CD8-positive, alpha-beta memory T cell (primary cell): Measurements from ENCODE around the gene FSTL3. TPM values are rescaled to one million over a fixed set of nuclear protein-coding genes. Genes with fewer than 3 reads are reported as not detected.

Experiments
- CTCF ChIA-PET: fragments of 350-600 bp; sonication (Branson Sonifier 250); formaldehyde crosslinking; loops from one replicate; lab custom pipeline; 2021; ENCODE audit warnings: antibody characterized with exemption; lab: Charles Lee
- POLR2A ChIA-PET: fragments of 350-600 bp; sonication (Branson Sonifier 250); formaldehyde crosslinking; loops from one replicate; lab custom pipeline; 2021; ENCODE audit warnings: antibody characterized with exemption; lab: Charles Lee
- DNase-seq, 5 donors: peaks; one replicate each; pipeline versions ENCODE4 v3.0.0 to v3.0.0-alpha.2; 2020 to 2022; ENCODE audit warnings: mixed read lengths in 1 of 5
- H3K27ac ChIP-seq: one replicate; pipeline ENCODE4 v1.7.0; 2013; ENCODE audit warnings: low read depth, mild to moderate bottlenecking, low read length, moderate library complexity
- H3K27me3 ChIP-seq: 2 replicates; pipeline ENCODE4 v1.7.0; 2013; ENCODE audit warnings: low read length, mild to moderate bottlenecking; ENCODE audit not compliant: insufficient read depth, poor library complexity, severe bottlenecking
- H3K36me3 ChIP-seq: 2 replicates; pipeline ENCODE4 v1.7.0; 2013; ENCODE audit warnings: mild to moderate bottlenecking, low read length, moderate library complexity; ENCODE audit not compliant: insufficient read depth
- H3K4me1 ChIP-seq: 2 replicates; pipeline ENCODE4 v1.7.0; 2013; ENCODE audit warnings: mild to moderate bottlenecking, low read length, moderate library complexity; ENCODE audit not compliant: insufficient read depth
- H3K4me3 ChIP-seq: 2 replicates; pipeline ENCODE4 v1.7.0; 2013; ENCODE audit warnings: mild to moderate bottlenecking, low read length
- H3K9me3 ChIP-seq: 2 replicates; pipeline ENCODE4 v1.7.0; 2013; ENCODE audit warnings: mild to moderate bottlenecking, low read length
- H3K27ac Mint-ChIP-seq, 8 donors: one replicate each; pipeline ENCODE4 v1.8.0; 2020 to 2021; ENCODE audit warnings: mixed read lengths in 8 of 8, mild to moderate bottlenecking in 6 of 8, inconsistent platforms in 3 of 8, moderate library complexity in 3 of 8
- H3K27me3 Mint-ChIP-seq, 2 donors: one replicate each; pipeline ENCODE4 v1.8.0; 2020 to 2021; ENCODE audit warnings: mixed read lengths in 2 of 2, mild to moderate bottlenecking in 1 of 2, moderate library complexity in 1 of 2
- H3K36me3 Mint-ChIP-seq, 3 donors: one replicate each; pipeline ENCODE4 v1.8.0; 2020 to 2021; ENCODE audit warnings: mixed read lengths in 3 of 3, inconsistent platforms in 1 of 3, mild to moderate bottlenecking in 1 of 3
- H3K4me1 Mint-ChIP-seq, 3 donors: one replicate each; pipeline ENCODE4 v1.8.0; 2020 to 2021; ENCODE audit warnings: mixed read lengths in 3 of 3, inconsistent platforms in 1 of 3, mild to moderate bottlenecking in 1 of 3
- H3K4me3 Mint-ChIP-seq, 7 donors: one replicate each; pipeline ENCODE4 v1.8.0; 2020 to 2021; ENCODE audit warnings: mixed read lengths in 7 of 7, mild to moderate bottlenecking in 6 of 7, moderate library complexity in 4 of 7, inconsistent platforms in 2 of 7
- H3K9me3 Mint-ChIP-seq, 5 donors: one replicate each; pipeline ENCODE4 v1.8.0; 2020 to 2022; ENCODE audit warnings: mixed read lengths in 5 of 5, mild to moderate bottlenecking in 3 of 5, moderate library complexity in 2 of 5, inconsistent platforms in 1 of 5
- polyA plus RNA-seq: library from polyadenylated mRNA; unstranded; fragments of 300-500 nt; fragmentation: Illumina TruSeq; gene quantifications from one replicate; pipeline ENCODE4 v1.2.3, GENCODE V29; 2021
- total RNA-seq, 2 experiments: library from RNA; stranded (reverse); gene quantifications; one replicate each; pipeline ENCODE4 v1.2.3, GENCODE V29; 2021

The FSTL3 gene
- total and polyA plus RNA-seq, 3 experiments from 2014 or later = 0.81 to 8.0 (median 7.7) TPM

DNA sequence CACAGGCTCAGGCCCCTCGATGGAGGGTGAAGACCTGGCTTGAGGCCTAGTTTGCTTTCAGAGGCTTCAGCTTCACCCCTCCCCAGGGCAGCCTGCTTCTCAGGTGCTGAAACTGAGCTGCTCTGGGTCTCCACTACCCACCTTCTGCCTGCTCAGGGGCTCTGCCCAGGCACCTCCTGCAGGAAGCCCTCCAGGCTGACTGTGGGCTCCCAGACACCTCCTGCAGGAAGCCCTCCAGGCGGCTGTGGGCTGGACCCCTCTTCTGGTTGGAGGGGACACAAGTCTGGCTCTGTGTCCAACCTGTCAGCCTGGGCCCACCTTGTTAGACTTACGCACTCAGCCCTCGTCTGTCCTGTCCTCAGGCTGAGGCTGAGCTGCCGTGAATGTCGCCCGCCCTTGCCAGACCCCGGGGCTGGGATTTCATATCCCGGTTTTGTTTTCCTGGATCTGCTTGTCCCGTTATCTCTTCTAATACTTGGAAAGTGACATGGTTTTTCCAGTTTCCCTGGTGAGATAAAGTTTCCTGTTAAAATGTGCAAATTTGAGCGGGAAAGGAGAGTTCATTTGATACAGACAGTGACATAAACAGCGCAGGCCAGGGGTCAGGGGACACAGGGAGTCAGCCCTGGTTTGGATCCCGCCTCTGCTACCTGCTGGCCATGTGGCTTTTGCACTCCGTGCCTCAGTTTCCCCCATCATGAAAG lies 53.9 kb downstream of the FSTL3 start:
- Mint-ChIP-seq H3K27ac (no peak overlapping the region), H3K9me3 (no peaks in the 10 kb centered on the region), H3K4me3 (no peak overlapping the region), H3K27me3 (peaks cover 5 to 10% of the 10 kb centered on the region in 2 donors), H3K36me3 (no peaks in the 10 kb centered on the region), H3K4me1 (peaks cover 5 to 14% (median 5%) of the 10 kb centered on the region in 3 donors)
- no peak for DNase-seq
- Histone ChIP-seq H3K4me1 (no peaks in the 10 kb centered on the region), H3K4me3 (no peak overlapping the region), H3K9me3 (no peaks in the 10 kb centered on the region), H3K27ac (no peak overlapping the region), H3K36me3 (no peaks in the 10 kb centered on the region), H3K27me3 (no peaks in the 10 kb centered on the region)
- ChIA-PET POLR2A (no interaction called here), CTCF (no interaction called here)

DNA sequence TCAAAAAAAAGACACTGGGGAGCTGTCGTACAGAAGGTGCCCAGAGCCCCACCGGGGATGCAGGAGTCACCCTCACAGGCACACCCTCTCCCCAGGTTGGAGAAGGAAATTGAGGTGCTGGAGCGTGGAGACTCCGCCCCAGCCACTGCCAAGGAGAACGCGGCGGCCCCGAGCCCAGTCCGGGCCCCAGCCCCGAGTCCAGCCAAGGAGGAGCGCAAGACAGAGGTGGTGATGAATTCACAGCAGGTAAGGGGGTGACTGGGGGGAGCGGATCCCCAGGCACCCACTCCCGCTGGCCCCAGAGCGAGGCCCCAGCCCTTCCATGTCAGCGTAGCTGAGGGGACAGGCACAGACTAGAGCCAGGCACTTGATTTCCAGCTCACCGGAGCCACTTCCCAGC lies 54.8 kb downstream of the FSTL3 start:
- Histone ChIP-seq H3K4me1 (no peaks in the 10 kb centered on the region), H3K36me3 (no peaks in the 10 kb centered on the region), H3K4me3 (no peak overlapping the region), H3K27me3 (no peaks in the 10 kb centered on the region), H3K9me3 (no peaks in the 10 kb centered on the region), H3K27ac (no peak overlapping the region)
- POLR2A ChIA-PET = no interaction called here
- Mint-ChIP-seq H3K27ac (peak overlapping the region in 1 of 8 donors; percentile 54), H3K36me3 (no peaks in the 10 kb centered on the region), H3K27me3 (peaks cover 0 to 6% of the 10 kb centered on the region in 2 donors), H3K9me3 (no peaks in the 10 kb centered on the region), H3K4me1 (peaks cover 5 to 14% (median 5%) of the 10 kb centered on the region in 3 donors), H3K4me3 (no peak overlapping the region)
- no peak for DNase-seq
- CTCF ChIA-PET = interaction anchor here (1.5 kb wide), 1 partner anchor 27 kb away, joined by 3 read pairs; no protein-coding TSS in a partner anchor

DNA sequence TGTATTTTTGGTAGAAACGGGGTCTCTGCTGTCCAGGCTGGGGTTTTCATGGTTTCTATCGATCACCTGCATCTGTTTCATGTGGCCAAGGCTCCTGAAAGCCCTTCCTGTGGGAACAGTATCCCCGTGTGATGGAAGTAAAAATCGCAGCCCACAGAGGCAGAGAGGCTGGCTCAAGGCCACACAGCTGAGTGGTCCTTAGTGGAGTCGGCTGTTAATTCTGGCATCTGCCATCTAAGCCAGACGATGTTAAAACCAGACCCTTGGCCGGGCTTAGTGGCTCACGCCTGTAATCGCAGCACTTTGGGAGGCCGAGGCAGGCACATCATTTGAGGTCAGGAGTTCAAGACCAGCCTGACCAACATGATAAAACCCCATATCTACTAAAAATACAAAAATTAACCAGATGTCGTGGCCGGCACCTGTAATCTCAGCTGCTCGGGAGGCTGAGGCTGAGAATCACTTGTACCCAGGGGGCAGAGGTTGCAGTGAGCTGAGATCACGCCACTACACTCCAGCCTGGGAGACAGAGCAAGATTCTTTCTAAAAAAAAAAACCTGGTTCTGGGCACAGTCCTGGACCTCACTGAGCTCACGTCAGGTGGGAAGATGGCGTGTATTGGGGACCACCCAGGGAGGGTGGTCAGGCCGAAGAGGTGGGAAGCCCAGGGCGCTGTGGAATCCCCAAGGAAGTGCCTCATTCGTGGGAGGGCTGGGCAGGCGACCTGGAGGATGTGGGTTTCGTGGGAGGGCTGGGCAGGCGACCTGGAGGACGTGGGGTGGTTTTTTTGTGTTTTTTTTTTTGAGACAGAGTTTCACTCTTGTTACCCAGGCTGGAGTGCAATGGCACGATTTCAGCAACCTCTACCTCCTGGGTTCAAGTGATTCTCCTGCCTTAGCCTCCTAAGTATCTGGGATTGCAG lies 56.2 kb downstream of the FSTL3 start:
- Histone ChIP-seq H3K9me3 (no peaks in the 10 kb centered on the region), H3K27me3 (no peaks in the 10 kb centered on the region), H3K4me1 (no peaks in the 10 kb centered on the region), H3K4me3 (no peak overlapping the region), H3K36me3 (no peaks in the 10 kb centered on the region), H3K27ac (no peak overlapping the region)
- POLR2A ChIA-PET = interaction anchor here (0.6 kb wide), 1 partner anchor 54 kb away, joined by 4 read pairs; no protein-coding TSS in a partner anchor
- H3K27me3 Mint-ChIP-seq = peaks cover 2 to 3% of the 10 kb centered on the region in 2 donors
- no peak for DNase-seq
- peaks cover 5 to 14% (median 5%) of the 10 kb centered on the region in 3 donors for H3K4me1 Mint-ChIP-seq
- H3K9me3 Mint-ChIP-seq = no peaks in the 10 kb centered on the region
- CTCF ChIA-PET = interaction anchor here (1.4 to 1.6 kb wide), 3 partner anchors 29 to 148 kb away, joined by 3 to 6 read pairs (median 3); no protein-coding TSS in a partner anchor
- no peaks in the 10 kb centered on the region for H3K36me3 Mint-ChIP-seq
- H3K27ac Mint-ChIP-seq = peak overlapping the region in 1 of 8 donors; percentile 74
- H3K4me3 Mint-ChIP-seq = peak overlapping the region in 1 of 7 donors; percentile 77

Other genes starting within 250 kb of the FSTL3 start
- under 1 TPM; 0.11 to 0.13 TPM for gene SHC2, start 215.4 kb upstream of the FSTL3 start, total RNA-seq
- gene SHC2, start 215.4 kb upstream of the FSTL3 start, polyA plus RNA-seq = not detected
- gene MADCAM1, start 179.9 kb upstream of the FSTL3 start, total RNA-seq = under 1 TPM; 0.33 to 0.44 TPM
- 0.12 TPM for gene MADCAM1, start 179.9 kb upstream of the FSTL3 start, polyA plus RNA-seq
- gene TPGS1, start 168.9 kb upstream of the FSTL3 start, total RNA-seq = 10 to 100 TPM; 18.6 to 20.0 TPM
- gene TPGS1, start 168.9 kb upstream of the FSTL3 start, polyA plus RNA-seq = 50.3 TPM
- gene CDC34, start 144.6 kb upstream of the FSTL3 start, total RNA-seq = 10 to 100 TPM; 56.9 to 57.8 TPM
- 46.9 TPM for gene CDC34, start 144.6 kb upstream of the FSTL3 start, polyA plus RNA-seq
- gene GZMM, start 132.3 kb upstream of the FSTL3 start, total RNA-seq = 10 to 100 TPM; 48.8 to 50.5 TPM
- 327 TPM for gene GZMM, start 132.3 kb upstream of the FSTL3 start, polyA plus RNA-seq
- 100 to 1,000 TPM; 250 to 262 TPM for gene BSG, start 103.8 kb upstream of the FSTL3 start, total RNA-seq
- 436 TPM for gene BSG, start 103.8 kb upstream of the FSTL3 start, polyA plus RNA-seq
- under 1 TPM; 0.42 to 0.48 TPM for gene HCN2, start 86.5 kb upstream of the FSTL3 start, total RNA-seq
- gene HCN2, start 86.5 kb upstream of the FSTL3 start, polyA plus RNA-seq = not detected
- gene POLRMT, start 42.9 kb upstream of the FSTL3 start, total RNA-seq = 10 to 100 TPM; 75.2 to 77.3 TPM
- gene POLRMT, start 42.9 kb upstream of the FSTL3 start, polyA plus RNA-seq = 58.8 TPM
- gene FGF22, start 36.5 kb upstream of the FSTL3 start, total RNA-seq = under 1 TPM; 0.20 to 0.22 TPM
- not detected for gene FGF22, start 36.5 kb upstream of the FSTL3 start, polyA plus RNA-seq
- 10 to 100 TPM; 89.6 to 95.5 TPM for gene RNF126, start 13.2 kb upstream of the FSTL3 start, total RNA-seq
- gene RNF126, start 13.2 kb upstream of the FSTL3 start, polyA plus RNA-seq = 100.0 TPM
- not detected for gene PRSS57, start 19.1 kb downstream of the FSTL3 start, total RNA-seq
- gene PRSS57, start 19.1 kb downstream of the FSTL3 start, polyA plus RNA-seq = not detected
- not detected for gene PALM, start 32.5 kb downstream of the FSTL3 start, total RNA-seq
- not detected for gene PALM, start 32.5 kb downstream of the FSTL3 start, polyA plus RNA-seq
- not detected for gene MISP, start 74.7 kb downstream of the FSTL3 start, total RNA-seq
- gene MISP, start 74.7 kb downstream of the FSTL3 start, polyA plus RNA-seq = not detected
- gene PTBP1, start 121.1 kb downstream of the FSTL3 start, total RNA-seq = 100 to 1,000 TPM; 969 to 978 TPM
- gene PTBP1, start 121.1 kb downstream of the FSTL3 start, polyA plus RNA-seq = 177 TPM
- gene PLPPR3, start 145.6 kb downstream of the FSTL3 start, total RNA-seq = not detected
- gene PLPPR3, start 145.6 kb downstream of the FSTL3 start, polyA plus RNA-seq = not detected
- gene AZU1, start 151.4 kb downstream of the FSTL3 start, total RNA-seq = not detected
- gene AZU1, start 151.4 kb downstream of the FSTL3 start, polyA plus RNA-seq = not detected
- gene PRTN3, start 164.6 kb downstream of the FSTL3 start, total RNA-seq = not detected
- gene PRTN3, start 164.6 kb downstream of the FSTL3 start, polyA plus RNA-seq = not detected
- not detected for gene ELANE, start 175.9 kb downstream of the FSTL3 start, total RNA-seq
- gene ELANE, start 175.9 kb downstream of the FSTL3 start, polyA plus RNA-seq = not detected
- 1 to 10 TPM in 1 of 2 experiments, under 1 TPM in 1; 0.89 to 1.5 TPM for gene CFD, start 183.3 kb downstream of the FSTL3 start, total RNA-seq
- gene CFD, start 183.3 kb downstream of the FSTL3 start, polyA plus RNA-seq = 6.9 TPM
- gene MED16, start 216.8 kb downstream of the FSTL3 start, total RNA-seq = 10 to 100 TPM; 57.4 to 59.4 TPM
- gene MED16, start 216.8 kb downstream of the FSTL3 start, polyA plus RNA-seq = 109 TPM
- not detected for gene RNU6-9, start 217.1 kb downstream of the FSTL3 start, total RNA-seq
- gene RNU6-9, start 217.1 kb downstream of the FSTL3 start, polyA plus RNA-seq = not detected
- 10 to 100 TPM; 60.7 to 65.2 TPM for gene R3HDM4, start 236.8 kb downstream of the FSTL3 start, total RNA-seq
- 197 TPM for gene R3HDM4, start 236.8 kb downstream of the FSTL3 start, polyA plus RNA-seq
- gene KISS1R, start 240.9 kb downstream of the FSTL3 start, total RNA-seq = 1 to 10 TPM; 1.2 to 2.3 TPM
- 0.49 TPM for gene KISS1R, start 240.9 kb downstream of the FSTL3 start, polyA plus RNA-seq
- 10 to 100 TPM; 12.8 to 15.9 TPM for gene ARID3A, start 249.6 kb downstream of the FSTL3 start, total RNA-seq
- 0.49 TPM for gene ARID3A, start 249.6 kb downstream of the FSTL3 start, polyA plus RNA-seq